GM12878 (cell line): ENCODE results near the gene MYO10. TPM values are rescaled to one million over a fixed set of nuclear protein-coding genes. Genes with fewer than 3 reads are reported as not detected.

ENCODE experiments used
- ATAC-seq: fragments of 200-7000 bp; cut with Tn5 transposase; 3 replicates; pipeline ENCODE4 v1.9.1; 2020; ENCODE audit warnings: mild to moderate bottlenecking, moderate library complexity
- BruUV-seq: library from RNA; stranded (reverse); fragments of 400-500 nt; replicated peaks from 2 replicates; lab custom pipeline; 2021; lab: Mats Ljungman, UMichigan
- CTCF ChIA-PET: fragments of 300-600 bp; sonication (Branson Sonifier 250); formaldehyde crosslinking; extraction: SDS; loops from one replicate; lab custom pipeline; 2021; ENCODE audit warnings: inconsistent platforms; lab: Yijun Ruan, JAX
- POLR2A ChIA-PET: fragments of 350-600 bp; formaldehyde crosslinking; extraction: SDS; loops from one replicate; lab custom pipeline; 2021; ENCODE audit warnings: inconsistent platforms; lab: Charles Lee
- RAD21 ChIA-PET: fragments of 300-600 bp; sonication (Branson Sonifier 250); formaldehyde crosslinking; loops from one replicate; lab custom pipeline; 2023; ENCODE audit warnings: antibody characterized with exemption; ENCODE audit not compliant: unreplicated experiment; lab: Charles Lee
- SMC1A ChIA-PET: fragments of 300-600 bp; sonication (Branson Sonifier 250); formaldehyde crosslinking; loops from one replicate; lab custom pipeline; 2023; ENCODE audit not compliant: unreplicated experiment, uncharacterized antibody; lab: Charles Lee
- DNase-seq: peaks from one replicate; pipeline ENCODE4 v3.0.0-alpha.2; 2011; ENCODE audit warnings: low read depth, low spot score
- FAIRE-seq: peaks from 3 replicates; lab custom pipeline; 2011; peaks lifted over from hg19 to GRCh38; lab: Jason Lieb, UNC
- H2AFZ ChIP-seq: 2 replicates; pipeline ENCODE4 v1.6.0; 2011; ENCODE audit warnings: low read depth, low read length, control low read depth; ENCODE audit not compliant: control insufficient read depth
- H3K27ac ChIP-seq: 2 replicates; pipeline ENCODE4 v1.5.1; 2011; ENCODE audit warnings: control low read depth; ENCODE audit not compliant: control insufficient read depth, insufficient read depth
- H3K27me3 ChIP-seq, 2 experiments: replicated peaks in 1 of 2; 2 replicates each; pipeline versions ENCODE4 v1.6.0 to v1.6.1; 2011; ENCODE audit warnings: low read length in 1 of 2; ENCODE audit not compliant: control insufficient read depth in 2 of 2, insufficient read depth in 2 of 2
- H3K36me3 ChIP-seq, 2 experiments: 2 replicates each; pipeline ENCODE4 v1.5.1; 2011; ENCODE audit warnings: low read length in 1 of 2; ENCODE audit not compliant: control insufficient read depth in 2 of 2, insufficient read depth in 2 of 2
- H3K4me1 ChIP-seq: 2 replicates; pipeline ENCODE4 v1.6.1; 2011; ENCODE audit warnings: mild to moderate bottlenecking, low read length, moderate library complexity, mixed read lengths; ENCODE audit not compliant: control insufficient read depth, insufficient read depth
- H3K4me2 ChIP-seq: 2 replicates; pipeline ENCODE4 v1.6.0; 2011; ENCODE audit warnings: control low read depth; ENCODE audit not compliant: control insufficient read depth, insufficient read depth
- H3K4me3 ChIP-seq: fragments of 200-600 bp; sonication (generic); 2 replicates; pipeline ENCODE4 v1.5.1; 2016
- H3K79me2 ChIP-seq: 2 replicates; pipeline ENCODE4 v1.6.0; 2011; ENCODE audit warnings: low read length; ENCODE audit not compliant: control insufficient read depth, insufficient read depth
- H3K9ac ChIP-seq: 2 replicates; pipeline ENCODE4 v1.8.0; 2011; ENCODE audit warnings: low read length, control low read depth, mixed read lengths; ENCODE audit not compliant: control insufficient read depth, insufficient read depth
- H3K9me3 ChIP-seq: replicated peaks from 3 replicates; pipeline ENCODE4 v1.5.1; 2011; ENCODE audit warnings: mild to moderate bottlenecking, low read length; ENCODE audit not compliant: control insufficient read depth, insufficient read depth
- H4K20me1 ChIP-seq: 2 replicates; pipeline ENCODE4 v1.6.0; 2011; ENCODE audit not compliant: control insufficient read depth, insufficient read depth
- BACH1 ChIP-seq: fragments of 450-650 bp; IDR thresholded peaks from 2 replicates; pipeline ENCODE4 v1.6.1; 2017; ENCODE audit warnings: mild to moderate bottlenecking, borderline replicate concordance
- CREM ChIP-seq: IDR thresholded peaks from 2 replicates; pipeline ENCODE4 v1.6.1; 2014; ENCODE audit warnings: antibody characterized with exemption, low read depth
- FOS ChIP-seq: IDR thresholded peaks from 3 replicates; pipeline ENCODE4 v1.6.1; 2011; ENCODE audit warnings: borderline replicate concordance; ENCODE audit not compliant: insufficient read length; ENCODE audit errors: extremely low read depth
- IKZF1 ChIP-seq: fragments of 450-650 bp; conservative IDR thresholded peaks from 2 replicates; pipeline ENCODE4 v1.6.1; 2017; ENCODE audit warnings: antibody characterized with exemption, mild to moderate bottlenecking
- IRF4 ChIP-seq: IDR thresholded peaks from 2 replicates; pipeline ENCODE4 v1.6.1; 2011; ENCODE audit warnings: low read depth, low read length
- JUNB ChIP-seq: IDR thresholded peaks from 2 replicates; pipeline ENCODE4 v1.6.1; 2016; ENCODE audit warnings: antibody characterized with exemption, mild to moderate bottlenecking
- PML ChIP-seq: IDR thresholded peaks from 2 replicates; pipeline ENCODE4 v1.6.1; 2012; ENCODE audit warnings: low read length, inconsistent platforms
- RAD51 ChIP-seq: fragments of 450-650 bp; IDR thresholded peaks from 2 replicates; pipeline ENCODE4 v1.6.1; 2016; ENCODE audit warnings: moderate library complexity, mild to moderate bottlenecking, inconsistent platforms
- SMC3 ChIP-seq: IDR thresholded peaks from 2 replicates; pipeline ENCODE4 v1.6.1; 2011; ENCODE audit warnings: low read length, improper control_type of control experiment, borderline replicate concordance
- SPI1 ChIP-seq: IDR thresholded peaks from 2 replicates; pipeline ENCODE4 v1.6.1; 2011; ENCODE audit warnings: low read depth, mild to moderate bottlenecking, low read length, moderate library complexity, borderline replicate concordance; ENCODE audit not compliant: insufficient read depth
- SREBF1 ChIP-seq: IDR thresholded peaks from 2 replicates; pipeline ENCODE4 v1.6.1; 2012; ENCODE audit warnings: mild to moderate bottlenecking, low read length
- TBL1XR1 ChIP-seq: IDR thresholded peaks from 2 replicates; pipeline ENCODE4 v1.6.1; 2012; ENCODE audit warnings: low read depth, low read length, improper control_type of control experiment
- TCF12 ChIP-seq: IDR thresholded peaks from 2 replicates; pipeline ENCODE4 v1.6.1; 2011; ENCODE audit warnings: low read depth, mild to moderate bottlenecking, low read length
- YY1 ChIP-seq: IDR thresholded peaks from 2 replicates; pipeline ENCODE4 v1.6.1; 2011; ENCODE audit warnings: low read depth, mild to moderate bottlenecking, low read length
- WGBS: methylation state at CpG from one replicate; pipeline ENCODE4 v1.1.6; 2016; ENCODE audit warnings: low lambda C conversion rate; ENCODE audit not compliant: insufficient replicate concordance, insufficient coverage; ENCODE audit errors: missing lambda C conversion rate; 5-methylcytosine and 5-hydroxymethylcytosine counted together
- in situ Hi-C: fragments of 300-500 bp; cut with MboI; formaldehyde crosslinking; loops from 9 replicates; pipeline ENCODE4 v1.14.3; 2018; ENCODE audit warnings: mixed read lengths
- intact Hi-C: fragments of 100-400 bp; cut with micrococcal nuclease; formaldehyde crosslinking; loops from one replicate; pipeline ENCODE4 v1.14.2; 2022; ENCODE audit not compliant: unreplicated experiment
- polyA plus RNA-seq, 11 experiments: library from polyadenylated mRNA; depleted of rRNA in 4 of 11; unstranded in 6 of 11; stranded (reverse) in 5 of 11; fragments of >200 nt; fragmentation: Nextera tagmentation in 4 of 11; fragmentation: Illumina TruSeq in 1 of 11; extraction: Ambion mirVana in 4 of 11; extraction: Trizol in 1 of 11; gene quantifications; 1 replicate in 1 of 11; 2 replicates in 10 of 11; pipeline versions ENCODE4 v1.2.1 to v1.2.3, GENCODE V29; 2011 to 2016; ENCODE audit warnings: inconsistent platforms in 2 of 11, missing spikeins in 2 of 11, low read depth in 1 of 11
- total RNA-seq, 4 experiments: library from RNA; depleted of rRNA in 3 of 4; stranded (reverse); fragments of >200 nt in 3 of 4; fragmentation: Illumina TruSeq in 1 of 4; extraction: Trizol in 1 of 4; gene quantifications; 2 replicates each; pipeline versions ENCODE4 v1.2.1 to v1.2.3, GENCODE V29; 2013 to 2021
- TF ChIP-seq, protein P1 (sequence below): IDR thresholded peaks from 2 replicates; pipeline ENCODE4 v1.6.1; 2011; ENCODE audit warnings: borderline replicate concordance, low read depth, mild to moderate bottlenecking, moderate library complexity, low read length; ENCODE audit not compliant: insufficient read depth, poor library complexity, severe bottlenecking
- TF ChIP-seq, protein P2 (sequence below): fragments of 450-650 bp; IDR thresholded peaks from 2 replicates; pipeline ENCODE4 v1.6.1; 2017; ENCODE audit warnings: borderline replicate concordance
- TF ChIP-seq, protein P3 (sequence below): fragments of 450-650 bp; IDR thresholded peaks from 2 replicates; pipeline ENCODE4 v1.6.1; 2016; ENCODE audit warnings: mild to moderate bottlenecking
- TF ChIP-seq, protein P4 (sequence below): IDR thresholded peaks from 2 replicates; pipeline ENCODE4 v1.6.1; 2012; ENCODE audit warnings: improper control_type of control experiment, low read depth, low read length; ENCODE audit not compliant: insufficient replicate concordance

Gene MYO10
- total and polyA plus RNA-seq, 10 of the 15 experiments (the other 5 are each of a cell fraction or from before 2014, with no cell fraction given) = 0.02 to 0.77 (median 0.17) TPM

DNA sequence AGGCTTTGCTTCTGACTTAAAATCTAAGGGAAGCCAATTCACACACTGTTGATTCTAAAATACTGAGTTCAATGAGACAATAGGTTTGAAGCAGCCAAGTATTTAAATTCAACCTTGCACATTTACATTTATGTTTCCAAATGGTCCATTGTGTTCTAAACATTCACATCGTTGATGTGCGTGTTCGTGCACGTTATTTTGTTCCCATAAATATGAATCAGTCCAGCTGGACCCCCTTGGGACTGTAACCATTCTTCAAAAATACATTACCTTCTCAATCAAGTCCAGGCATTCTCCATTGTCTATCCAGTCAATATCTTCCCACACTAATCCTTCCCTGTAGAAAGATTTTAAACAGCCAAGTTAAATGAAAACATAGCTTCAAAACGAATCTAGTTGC lies 172.9 kb downstream of the MYO10 start:
- Histone ChIP-seq H3K4me3 (no peak overlapping the region), H3K27me3 (no peaks in the 10 kb centered on the region), H3K9ac (no peak overlapping the region), H3K36me3 (no peaks in the 10 kb centered on the region), H4K20me1 (no peaks in the 10 kb centered on the region), H2AFZ (no peak overlapping the region), H3K9me3 (no peaks in the 10 kb centered on the region), H3K4me2 (no peak overlapping the region), H3K27ac (no peak overlapping the region), H3K4me1 (no peaks in the 10 kb centered on the region), H3K79me2 (no peaks in the 10 kb centered on the region)
- 58% methylated on average over 5 of the region's 5 CpGs for WGBS
- POLR2A ChIA-PET = no interaction called here
- CTCF ChIA-PET = no interaction called here
- SMC1A ChIA-PET = interaction anchor here (1.0 kb wide), 1 partner anchor 14 kb away, joined by 4 read pairs; no protein-coding TSS in a partner anchor
- intact Hi-C loops (no loop called here), in situ Hi-C loops (no loop called here)
- no TSS peak for BruUV-seq
- DNase-seq (no peak), ATAC-seq (no peak), FAIRE-seq (no peak)
- RAD21 ChIA-PET = no interaction called here
- TF ChIP-seq RAD51 (no peak), IKZF1 (no peak), TCF12 (no peak), FOS (no peak), SMC3 (no peak), TBL1XR1 (no peak), BACH1 (no peak), IRF4 (no peak), SPI1 (no peak), CREM (no peak), PML (no peak), SREBF1 (no peak), JUNB (no peak), YY1 (no peak)
- TF ChIP-seq, protein P1, sequence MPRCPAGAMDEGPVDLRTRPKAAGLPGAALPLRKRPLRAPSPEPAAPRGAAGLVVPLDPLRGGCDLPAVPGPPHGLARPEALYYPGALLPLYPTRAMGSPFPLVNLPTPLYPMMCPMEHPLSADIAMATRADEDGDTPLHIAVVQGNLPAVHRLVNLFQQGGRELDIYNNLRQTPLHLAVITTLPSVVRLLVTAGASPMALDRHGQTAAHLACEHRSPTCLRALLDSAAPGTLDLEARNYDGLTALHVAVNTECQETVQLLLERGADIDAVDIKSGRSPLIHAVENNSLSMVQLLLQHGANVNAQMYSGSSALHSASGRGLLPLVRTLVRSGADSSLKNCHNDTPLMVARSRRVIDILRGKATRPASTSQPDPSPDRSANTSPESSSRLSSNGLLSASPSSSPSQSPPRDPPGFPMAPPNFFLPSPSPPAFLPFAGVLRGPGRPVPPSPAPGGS = no peak
- TF ChIP-seq, protein P2, sequence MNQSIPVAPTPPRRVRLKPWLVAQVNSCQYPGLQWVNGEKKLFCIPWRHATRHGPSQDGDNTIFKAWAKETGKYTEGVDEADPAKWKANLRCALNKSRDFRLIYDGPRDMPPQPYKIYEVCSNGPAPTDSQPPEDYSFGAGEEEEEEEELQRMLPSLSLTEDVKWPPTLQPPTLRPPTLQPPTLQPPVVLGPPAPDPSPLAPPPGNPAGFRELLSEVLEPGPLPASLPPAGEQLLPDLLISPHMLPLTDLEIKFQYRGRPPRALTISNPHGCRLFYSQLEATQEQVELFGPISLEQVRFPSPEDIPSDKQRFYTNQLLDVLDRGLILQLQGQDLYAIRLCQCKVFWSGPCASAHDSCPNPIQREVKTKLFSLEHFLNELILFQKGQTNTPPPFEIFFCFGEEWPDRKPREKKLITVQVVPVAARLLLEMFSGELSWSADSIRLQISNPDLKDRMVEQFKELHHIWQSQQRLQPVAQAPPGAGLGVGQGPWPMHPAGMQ = no peak
- TF ChIP-seq, protein P3, sequence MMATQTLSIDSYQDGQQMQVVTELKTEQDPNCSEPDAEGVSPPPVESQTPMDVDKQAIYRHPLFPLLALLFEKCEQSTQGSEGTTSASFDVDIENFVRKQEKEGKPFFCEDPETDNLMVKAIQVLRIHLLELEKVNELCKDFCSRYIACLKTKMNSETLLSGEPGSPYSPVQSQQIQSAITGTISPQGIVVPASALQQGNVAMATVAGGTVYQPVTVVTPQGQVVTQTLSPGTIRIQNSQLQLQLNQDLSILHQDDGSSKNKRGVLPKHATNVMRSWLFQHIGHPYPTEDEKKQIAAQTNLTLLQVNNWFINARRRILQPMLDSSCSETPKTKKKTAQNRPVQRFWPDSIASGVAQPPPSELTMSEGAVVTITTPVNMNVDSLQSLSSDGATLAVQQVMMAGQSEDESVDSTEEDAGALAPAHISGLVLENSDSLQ = no peak
- TF ChIP-seq, protein P4, sequence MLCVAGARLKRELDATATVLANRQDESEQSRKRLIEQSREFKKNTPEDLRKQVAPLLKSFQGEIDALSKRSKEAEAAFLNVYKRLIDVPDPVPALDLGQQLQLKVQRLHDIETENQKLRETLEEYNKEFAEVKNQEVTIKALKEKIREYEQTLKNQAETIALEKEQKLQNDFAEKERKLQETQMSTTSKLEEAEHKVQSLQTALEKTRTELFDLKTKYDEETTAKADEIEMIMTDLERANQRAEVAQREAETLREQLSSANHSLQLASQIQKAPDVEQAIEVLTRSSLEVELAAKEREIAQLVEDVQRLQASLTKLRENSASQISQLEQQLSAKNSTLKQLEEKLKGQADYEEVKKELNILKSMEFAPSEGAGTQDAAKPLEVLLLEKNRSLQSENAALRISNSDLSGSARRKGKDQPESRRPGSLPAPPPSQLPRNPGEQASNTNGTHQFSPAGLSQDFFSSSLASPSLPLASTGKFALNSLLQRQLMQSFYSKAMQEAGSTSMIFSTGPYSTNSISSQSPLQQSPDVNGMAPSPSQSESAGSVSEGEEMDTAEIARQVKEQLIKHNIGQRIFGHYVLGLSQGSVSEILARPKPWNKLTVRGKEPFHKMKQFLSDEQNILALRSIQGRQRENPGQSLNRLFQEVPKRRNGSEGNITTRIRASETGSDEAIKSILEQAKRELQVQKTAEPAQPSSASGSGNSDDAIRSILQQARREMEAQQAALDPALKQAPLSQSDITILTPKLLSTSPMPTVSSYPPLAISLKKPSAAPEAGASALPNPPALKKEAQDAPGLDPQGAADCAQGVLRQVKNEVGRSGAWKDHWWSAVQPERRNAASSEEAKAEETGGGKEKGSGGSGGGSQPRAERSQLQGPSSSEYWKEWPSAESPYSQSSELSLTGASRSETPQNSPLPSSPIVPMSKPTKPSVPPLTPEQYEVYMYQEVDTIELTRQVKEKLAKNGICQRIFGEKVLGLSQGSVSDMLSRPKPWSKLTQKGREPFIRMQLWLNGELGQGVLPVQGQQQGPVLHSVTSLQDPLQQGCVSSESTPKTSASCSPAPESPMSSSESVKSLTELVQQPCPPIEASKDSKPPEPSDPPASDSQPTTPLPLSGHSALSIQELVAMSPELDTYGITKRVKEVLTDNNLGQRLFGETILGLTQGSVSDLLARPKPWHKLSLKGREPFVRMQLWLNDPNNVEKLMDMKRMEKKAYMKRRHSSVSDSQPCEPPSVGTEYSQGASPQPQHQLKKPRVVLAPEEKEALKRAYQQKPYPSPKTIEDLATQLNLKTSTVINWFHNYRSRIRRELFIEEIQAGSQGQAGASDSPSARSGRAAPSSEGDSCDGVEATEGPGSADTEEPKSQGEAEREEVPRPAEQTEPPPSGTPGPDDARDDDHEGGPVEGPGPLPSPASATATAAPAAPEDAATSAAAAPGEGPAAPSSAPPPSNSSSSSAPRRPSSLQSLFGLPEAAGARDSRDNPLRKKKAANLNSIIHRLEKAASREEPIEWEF = no peak
